Measurements from ENCODE around the gene AMPD3.
A peak's percentile ranks its signal among the peaks of the same experiment; 100 is the strongest.

The AMPD3 gene

DNA sequence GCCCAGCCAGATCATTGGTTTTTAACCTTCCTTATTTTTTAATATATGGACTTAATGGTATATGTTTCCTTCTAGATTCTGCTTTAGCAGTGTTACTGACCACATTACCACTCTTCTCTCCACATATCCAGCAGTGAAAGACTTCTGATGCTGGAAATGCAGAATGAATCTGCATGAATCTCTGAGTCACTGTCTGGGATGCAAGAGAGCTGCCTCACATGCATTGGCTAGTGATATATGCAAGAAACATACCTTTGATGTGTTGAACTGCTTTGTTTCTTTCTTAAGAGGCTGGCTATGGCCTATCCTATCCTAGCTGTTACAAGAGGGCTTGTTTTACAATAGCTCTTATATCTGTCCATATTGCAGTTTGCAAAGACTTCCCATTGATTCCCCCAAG is 16.6 kb upstream of the AMPD3 start:
- DNase-seq (ENCODE audit: low read depth in 2 of 2), result no peak

DNA sequence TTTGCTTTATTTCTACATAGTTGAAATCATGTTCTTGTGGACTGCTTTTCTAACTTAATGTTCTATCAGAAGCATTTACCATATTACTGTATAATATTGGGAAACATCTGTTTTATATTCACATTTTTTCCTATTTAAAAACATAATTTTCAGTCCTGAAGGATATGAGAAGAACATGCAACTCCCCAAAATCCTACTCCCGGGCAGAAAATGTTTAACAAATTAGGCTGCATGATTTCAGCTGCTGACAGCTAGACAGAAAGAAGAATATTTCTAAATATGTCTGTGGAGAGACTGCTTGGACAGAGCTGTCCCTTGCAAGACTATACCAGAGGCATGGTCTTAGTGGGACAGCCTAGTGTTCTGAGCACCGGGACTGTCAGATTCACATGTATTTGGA is 15.7 kb upstream of the AMPD3 start:
- DNase-seq (ENCODE audit: low read depth in 2 of 2), result no peak

DNA sequence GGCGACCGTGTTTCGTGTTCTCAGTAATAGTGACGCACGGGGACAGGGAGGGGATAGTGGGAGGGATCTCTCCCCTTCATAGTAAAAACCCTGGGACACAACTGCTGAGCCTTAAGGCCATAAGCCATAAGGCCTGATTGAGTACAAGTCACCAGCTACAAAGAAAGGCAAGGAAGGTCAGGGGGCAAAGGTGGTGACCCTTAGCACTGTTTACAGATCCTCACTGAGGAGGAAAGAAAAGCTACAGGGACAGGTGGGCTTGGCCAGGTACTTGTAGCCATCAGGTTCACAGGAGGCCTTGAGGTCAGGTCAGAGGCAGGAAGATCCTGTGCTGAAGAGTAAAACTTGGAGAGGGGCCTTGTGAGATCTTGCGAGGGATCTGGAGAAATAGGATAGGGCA is 15.1 kb upstream of the AMPD3 start:
- DNase-seq (ENCODE audit: low read depth in 2 of 2), result no peak

DNA sequence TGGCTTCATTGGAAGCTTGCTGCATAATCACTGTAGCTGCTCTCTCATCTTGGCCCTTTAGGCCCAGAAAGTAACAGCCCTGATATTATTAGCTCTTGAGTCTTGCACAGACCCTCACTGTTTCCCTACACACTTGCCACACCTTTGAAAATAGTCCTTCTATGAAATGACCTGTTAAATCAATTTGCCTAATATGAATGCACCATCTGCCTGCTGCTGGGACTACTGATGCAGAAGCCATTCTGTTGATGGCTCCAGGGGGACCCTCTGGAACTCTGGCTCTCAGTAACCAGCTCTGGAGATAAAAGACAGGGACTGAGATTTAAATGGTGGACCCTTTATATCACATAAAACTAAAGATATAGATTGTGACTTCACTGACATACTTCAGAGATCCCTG is 14.7 kb upstream of the AMPD3 start:
- no peak for DNase-seq (ENCODE audit: low read depth in 2 of 2)

DNA sequence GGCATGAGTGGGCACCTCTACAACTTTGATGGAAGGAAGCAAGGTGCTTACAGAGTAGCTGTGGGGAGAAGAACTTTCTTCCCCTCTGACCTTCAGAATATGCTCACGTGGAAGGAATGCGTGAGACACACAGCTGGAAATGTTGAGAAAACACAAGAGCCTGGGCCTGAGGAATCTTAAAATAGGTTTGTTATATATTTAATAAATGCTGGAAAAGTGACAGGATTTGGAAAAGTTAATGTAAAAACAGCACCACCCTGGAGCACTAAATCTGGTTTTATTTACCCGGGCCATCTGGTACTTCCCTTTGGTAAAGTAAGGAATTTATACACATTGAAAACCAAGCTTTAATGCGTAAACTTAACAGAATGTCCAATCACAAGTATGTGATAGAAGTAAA is 14.0 kb upstream of the AMPD3 start:
- DNase-seq (ENCODE audit: low read depth in 2 of 2), result no peak

DNA sequence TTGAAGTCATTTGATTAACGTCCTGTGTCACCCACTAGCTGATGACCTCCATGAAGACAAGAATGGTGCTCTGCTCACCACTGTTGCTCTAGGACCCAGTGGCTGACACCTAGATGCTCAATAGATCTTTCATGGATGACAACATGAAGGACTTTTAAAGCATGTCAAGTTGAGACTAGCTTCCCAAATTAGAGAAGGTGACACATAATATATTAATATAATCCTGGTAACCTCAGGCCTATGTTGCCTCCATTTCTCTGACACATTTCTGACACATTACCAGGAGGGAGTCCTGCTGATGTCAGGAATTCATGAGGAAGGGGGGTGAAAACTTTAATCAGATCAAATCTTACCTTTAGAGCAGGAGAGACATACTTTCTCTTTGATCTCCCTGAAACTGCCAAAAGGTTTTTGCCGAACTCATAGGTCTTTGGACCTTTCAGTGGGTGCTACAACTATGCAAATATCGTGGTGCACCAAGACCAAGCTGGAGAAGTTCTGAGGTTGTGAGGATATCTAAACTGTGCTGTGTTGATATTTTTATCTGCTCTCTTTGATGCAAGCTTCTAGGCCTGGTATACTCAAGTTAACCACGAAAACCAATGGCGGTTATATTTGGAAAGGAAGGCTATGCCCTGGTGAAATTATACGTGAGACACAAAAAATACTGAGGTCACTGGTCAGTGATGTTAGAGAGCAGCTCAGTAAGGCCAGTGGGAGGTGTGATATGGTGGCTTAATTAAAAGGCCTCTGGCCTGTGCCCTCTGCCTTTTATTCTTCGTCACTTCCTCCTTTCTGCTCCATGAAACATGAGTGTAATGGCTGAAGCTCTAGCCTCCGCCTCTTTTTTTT is 13.2 kb upstream of the AMPD3 start:
- no peak for DNase-seq (ENCODE audit: low read depth in 2 of 2)

DNA sequence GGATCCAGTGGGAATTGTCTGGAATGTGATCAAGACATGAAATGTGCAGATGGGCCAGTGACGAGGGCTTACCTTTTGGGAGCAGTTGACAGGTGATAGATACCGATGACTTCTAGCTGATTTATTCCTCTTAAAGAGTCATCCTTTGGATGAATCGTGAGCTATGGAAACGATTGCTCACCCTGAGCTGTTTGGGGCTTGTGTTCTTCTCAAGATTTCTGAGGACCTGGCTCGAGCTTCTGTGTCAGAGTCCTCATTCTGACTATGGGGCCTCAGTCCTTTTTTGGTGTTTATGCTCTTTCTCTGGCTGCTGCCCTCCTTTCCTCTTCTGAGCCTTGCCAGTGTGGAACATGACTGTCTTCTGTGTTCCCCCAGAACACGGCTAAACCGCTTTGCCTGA is 11.9 kb upstream of the AMPD3 start:
- DNase-seq (ENCODE audit: low read depth in 2 of 2), result no peak

DNA sequence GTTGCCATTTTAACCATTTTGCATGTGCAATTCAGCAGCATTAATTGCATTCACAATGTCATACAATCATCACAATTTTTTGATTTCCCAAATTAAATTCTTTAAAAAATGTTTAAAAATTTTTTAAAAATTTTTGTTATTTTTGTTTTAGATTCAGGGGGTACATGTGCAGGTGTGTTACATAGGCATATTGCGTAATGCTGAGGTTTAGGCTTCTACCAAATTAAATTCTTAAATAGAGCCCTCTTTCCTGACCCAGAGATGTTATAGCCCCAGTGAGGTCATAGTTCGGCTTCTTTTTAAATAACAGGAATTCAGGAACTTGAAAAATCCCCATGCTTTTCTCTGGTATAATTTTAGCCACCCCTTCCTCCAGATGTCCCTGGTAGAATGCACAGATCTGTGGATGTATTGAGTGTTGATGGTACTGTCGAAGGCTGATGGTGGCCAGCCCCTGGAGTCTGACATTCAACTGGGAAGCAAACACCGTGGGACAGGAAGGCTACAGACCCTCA is 11.3 kb upstream of the AMPD3 start:
- no peak for DNase-seq (ENCODE audit: low read depth in 2 of 2)

DNA sequence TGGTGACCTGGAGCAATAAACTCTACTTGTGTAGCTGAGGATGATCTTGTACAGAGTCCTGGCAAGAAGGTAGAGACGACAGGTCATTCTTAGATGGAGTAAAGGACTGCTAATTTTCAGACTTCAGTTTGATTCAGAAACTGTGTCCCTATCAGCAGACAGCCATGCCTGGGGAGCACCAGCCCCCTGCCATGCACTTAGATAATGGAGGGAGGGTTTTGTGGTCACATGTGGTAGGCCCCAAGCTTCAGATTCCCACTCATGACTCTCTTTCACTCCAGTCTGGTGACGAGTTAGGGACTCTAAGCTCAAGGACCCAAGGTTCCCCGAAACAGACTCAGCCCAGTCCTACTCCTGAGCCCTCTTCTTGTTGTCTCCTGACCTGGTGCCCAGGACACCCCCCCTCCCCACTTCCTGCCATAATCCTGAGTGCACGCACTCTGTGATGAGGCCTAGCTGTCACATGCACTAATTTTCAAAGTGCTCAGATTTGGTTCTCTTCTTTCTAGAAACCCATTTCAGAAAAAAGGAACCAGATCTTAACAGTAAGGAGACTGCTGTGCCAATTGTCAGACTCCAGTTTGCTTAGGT is 10.2 kb upstream of the AMPD3 start:
- DNase-seq (ENCODE audit: low read depth in 2 of 2), result no peak

DNA sequence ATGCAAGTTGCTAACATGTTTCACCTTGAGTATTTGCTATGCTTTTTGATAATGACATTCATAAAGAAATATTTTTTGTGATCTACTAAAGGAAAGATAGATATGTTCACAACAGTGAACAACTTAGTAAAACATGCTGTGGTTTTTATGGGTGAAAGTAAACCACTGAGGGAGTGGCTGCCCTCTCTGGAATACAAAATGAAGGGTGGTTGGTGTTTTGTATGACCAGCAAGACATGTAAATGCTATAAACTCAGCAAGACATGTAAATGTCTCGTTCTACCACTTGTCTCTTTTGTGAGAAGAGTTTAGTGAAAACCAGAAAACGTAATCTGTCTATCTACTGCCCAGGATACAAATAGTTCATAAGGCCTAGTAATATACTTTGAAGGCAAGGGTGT is 7.6 kb upstream of the AMPD3 start:
- DNase-seq (ENCODE audit: low read depth in 2 of 2), result no peak

DNA sequence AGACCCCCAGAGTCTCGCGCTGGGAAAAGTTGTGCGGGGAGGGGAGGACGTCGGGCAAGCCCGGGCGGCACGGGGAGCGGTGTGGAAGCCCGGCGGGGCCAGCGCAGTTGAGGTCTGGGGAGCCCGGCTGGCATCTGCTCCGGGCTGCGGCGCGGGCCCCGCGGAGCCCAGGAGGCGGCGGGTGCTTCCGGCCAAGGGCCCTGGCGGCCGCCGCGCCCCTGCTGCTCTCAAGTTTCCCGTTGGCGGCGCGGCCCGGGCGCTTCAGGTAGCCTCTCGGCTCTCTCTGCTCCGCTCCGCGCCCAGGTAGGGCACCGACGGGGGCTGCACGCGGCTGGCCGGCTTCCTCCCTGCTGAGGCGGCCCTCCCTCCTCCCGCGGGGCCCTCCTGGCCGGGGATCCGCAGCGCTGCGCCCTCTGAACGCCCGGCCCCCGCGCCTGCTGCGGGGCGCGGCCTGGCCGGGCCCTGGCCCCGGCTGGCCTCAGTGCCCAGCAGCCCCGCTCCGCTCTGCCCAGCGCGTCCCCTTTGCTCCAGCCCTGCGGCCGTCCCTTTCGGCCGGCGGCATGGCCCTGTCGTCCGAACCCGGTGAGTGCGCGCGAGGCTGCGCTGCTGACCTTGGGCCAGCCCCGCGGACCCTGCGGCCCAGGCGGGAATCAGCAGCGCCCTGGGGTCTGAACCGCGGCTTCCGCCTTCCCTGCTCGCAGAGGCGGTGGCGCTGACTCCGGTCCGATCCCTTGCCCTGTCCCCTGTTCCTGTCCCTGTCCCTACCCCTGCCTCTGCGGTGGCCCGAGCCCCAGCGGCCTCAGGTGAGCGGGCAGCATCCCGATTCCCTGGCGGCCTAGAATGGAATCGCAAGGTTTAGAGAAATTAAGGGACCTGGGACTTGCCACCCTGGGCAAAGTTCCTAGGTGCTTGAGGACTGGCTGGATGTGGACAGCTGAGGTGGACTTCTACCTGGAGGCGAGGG is 4.3 kb upstream of the AMPD3 start:
- peak in 1 of 2 experiments; percentile 38 for DNase-seq (ENCODE audit: low read depth in 2 of 2)

DNA sequence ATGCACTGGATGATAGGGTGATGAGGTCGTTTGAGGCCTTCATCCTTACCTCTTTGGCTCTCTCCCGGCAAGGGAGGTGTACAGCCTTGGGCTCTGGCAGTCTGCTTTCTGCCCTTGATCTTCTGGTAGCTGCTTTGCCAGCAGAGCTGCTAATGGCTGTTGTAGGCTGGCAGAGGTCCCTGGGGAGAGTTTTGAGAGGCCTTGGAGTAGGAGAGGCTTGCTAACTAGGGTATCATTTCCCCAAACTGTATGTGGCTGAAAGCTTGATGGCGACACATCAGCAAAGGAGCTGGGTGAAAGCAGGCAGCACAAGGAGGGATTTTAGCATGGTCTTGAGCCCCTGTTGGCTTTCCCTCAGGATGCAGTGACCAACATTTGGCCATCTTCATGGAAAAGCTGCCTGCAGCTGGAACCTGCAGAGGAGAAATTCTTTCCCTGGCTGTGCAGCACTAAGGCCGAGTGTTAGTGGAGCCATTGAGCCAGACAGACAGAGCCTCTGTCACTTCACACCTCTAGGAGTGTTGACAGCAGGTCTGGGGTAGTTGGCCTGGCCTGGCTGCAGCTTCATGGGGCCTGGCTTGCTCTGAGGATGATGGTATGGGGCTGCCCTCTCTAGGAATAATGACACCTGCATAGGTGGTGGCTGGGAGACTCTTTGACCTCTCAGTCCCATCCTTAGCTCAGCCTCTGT is 3.5 kb upstream of the AMPD3 start:
- no peak for DNase-seq (ENCODE audit: low read depth in 2 of 2)

DNA sequence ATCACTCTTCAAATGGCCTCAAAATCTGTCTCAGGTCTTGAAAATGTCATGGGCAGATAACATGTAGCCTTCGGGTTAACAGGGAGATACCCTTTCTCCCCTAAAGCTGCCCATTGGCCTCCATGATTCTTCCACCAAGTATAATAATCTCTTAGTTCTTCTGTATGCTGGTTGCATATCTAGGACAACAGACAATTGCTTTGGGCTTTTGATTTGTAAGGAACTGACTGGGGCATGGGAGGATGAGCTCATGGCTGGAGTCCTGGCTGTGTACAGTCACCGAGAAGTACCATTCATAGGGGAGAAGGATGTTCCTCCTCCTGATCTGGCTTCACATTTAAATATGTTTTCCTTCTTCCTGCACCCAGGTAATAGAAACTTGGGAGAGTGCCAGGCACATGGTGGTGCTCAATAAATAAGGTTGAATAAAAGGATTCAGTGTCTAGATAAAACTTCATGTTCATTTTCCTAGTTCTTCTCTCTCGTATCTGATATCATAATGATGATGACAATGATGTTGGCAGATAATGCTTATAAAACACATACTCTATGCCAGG is 2.8 kb upstream of the AMPD3 start:
- no peak for DNase-seq (ENCODE audit: low read depth in 2 of 2)

DNA sequence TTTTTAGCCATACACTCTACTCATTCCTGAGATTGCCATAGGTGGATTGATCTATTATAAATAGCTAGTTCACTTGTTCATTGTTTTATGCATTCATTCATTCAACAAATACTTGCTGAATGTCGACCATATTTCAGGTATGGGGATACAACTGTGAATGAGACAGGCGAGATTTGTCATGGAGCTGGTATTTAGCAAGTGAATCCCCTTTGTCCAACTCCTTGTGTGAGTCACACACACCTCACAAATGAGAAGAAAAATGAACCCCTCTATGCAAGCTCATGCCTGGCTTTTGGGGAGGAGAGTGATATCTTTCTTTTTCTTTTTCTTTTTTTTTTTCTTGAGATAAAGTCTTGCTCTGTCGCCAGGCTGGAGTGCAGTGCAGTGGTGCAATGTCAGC is 1.8 kb upstream of the AMPD3 start:
- DNase-seq (ENCODE audit: low read depth in 2 of 2), result no peak

DNA sequence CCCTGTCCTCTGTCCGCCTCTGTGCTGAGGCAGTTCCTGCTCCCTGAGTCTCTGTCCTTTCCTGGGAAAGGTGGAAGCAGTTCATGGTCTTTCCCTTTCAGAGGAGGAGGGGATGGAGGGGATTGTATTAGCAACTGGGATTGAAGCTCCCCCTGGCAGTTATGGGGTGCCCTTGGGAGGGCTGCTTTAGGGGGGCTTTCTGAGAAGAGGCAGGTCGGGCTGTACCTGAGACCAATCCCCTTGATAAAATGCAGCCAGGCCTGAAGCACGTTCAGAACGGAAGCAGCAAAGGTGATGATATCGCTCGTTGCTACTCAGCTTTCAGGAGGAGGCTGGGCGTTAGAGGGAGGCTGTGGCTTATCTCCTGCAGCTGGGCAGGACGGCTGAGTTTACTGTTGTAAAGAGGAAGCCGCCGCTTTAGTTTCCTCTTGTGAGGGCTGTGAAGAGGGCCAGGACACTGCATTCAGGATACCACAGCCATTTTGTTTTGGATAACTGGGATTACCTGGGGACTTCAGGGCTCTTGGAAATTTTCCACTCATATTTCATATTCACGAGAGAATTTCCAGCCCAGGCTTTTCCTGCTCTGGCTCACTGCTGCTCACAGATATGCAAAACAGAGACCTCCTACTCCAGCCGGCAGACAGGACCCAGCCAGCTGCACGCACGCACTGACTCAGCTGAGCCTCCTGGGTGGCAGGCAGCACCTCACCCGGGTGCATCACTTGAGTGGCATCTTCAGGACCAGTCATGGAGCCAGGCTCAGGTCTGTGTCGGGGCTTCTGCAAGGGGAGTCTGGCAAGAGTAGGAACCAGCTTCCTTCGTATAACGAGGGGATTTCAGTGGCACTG is 798 bp downstream of the AMPD3 start:
- DNase-seq (ENCODE audit: low read depth in 2 of 2), result peak; percentile 62 to 65

DNA sequence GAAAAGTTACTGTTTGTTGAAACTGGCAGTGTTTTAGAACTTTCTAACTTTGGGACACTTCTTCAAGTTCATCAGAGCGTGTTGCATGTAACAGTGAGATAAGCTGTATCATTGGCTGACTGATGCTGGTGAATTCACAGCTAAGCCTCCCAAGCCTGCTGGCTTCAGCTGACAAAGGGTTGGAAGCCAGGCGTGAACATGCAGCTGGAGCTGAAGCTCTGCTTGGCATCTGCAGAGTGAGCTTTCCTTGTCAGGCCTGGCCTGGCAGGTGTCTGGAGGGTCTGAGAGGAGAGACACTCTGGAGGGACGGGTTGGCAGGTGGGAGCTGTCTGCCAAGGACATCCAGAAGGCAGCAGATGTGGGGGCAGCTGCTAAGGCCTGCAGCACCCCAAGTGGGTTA is 1.5 kb downstream of the AMPD3 start:
- no peak for DNase-seq (ENCODE audit: low read depth in 2 of 2)

DNA sequence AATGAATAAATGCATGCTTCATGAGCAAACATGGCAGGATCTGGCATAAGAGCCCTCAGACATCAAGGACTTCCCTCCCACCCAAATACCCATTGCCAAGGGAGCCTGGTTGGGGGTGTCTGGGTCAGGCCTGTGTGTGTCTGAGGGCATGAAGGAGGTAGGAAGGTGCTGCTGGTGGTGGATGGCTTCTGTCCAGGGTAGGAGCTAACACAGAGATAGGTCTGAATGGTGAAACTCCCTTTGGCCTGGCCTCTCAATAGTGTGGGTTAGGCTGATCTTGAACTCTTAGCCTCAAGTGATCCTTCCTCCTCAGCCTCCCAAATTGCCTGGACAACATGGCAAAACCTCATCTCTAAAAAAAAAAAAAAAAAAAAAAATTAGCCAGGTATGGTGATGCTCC is 2.8 kb downstream of the AMPD3 start:
- DNase-seq (ENCODE audit: low read depth in 2 of 2), result no peak

DNA sequence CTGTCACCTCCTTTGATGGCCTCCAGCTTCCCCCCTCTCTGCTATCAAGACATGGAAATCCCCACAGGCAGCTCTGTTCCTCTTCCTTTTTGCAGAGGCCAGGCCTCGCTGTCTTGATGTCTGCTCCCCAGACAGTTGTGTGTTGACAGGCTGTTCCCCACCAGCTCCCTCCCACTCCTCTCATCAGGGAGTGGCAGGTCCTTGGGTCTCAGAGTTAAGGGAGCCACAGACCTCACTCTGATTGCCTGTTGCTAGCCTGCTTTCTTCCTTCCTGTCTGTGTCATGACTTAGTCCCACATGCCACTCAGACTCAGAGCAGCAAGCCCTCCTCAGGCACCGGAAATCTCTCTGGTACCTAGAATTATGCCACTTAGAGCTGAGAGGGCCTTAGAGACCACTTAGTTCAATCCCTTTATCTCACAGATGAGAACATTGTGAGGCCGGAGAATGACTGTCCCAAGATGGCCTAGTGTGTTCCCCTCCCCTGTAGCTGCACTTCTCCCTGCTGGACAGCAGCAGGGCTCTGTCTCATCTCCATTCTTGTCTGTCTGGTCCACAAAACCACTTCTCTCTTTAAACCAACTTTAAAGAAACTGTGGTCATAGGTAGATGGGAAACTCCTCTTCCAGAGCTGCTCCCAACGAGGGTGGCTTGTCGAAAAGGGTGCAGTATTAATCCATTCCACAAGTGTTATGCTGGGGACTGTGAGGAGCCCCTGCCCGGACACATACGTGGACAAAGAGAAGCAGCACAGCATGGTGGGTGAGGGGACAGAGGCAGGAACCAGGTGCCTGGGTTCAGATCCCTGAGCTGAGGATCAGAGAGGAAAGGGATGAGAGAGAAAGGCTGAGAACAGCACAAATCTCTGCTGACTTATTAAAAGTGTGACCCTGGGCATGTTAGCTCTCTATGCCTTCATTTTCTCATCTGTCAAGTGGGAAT is 4.2 kb downstream of the AMPD3 start:
- DNase-seq (ENCODE audit: low read depth in 2 of 2), result peak in 1 of 2 experiments; percentile 37

DNA sequence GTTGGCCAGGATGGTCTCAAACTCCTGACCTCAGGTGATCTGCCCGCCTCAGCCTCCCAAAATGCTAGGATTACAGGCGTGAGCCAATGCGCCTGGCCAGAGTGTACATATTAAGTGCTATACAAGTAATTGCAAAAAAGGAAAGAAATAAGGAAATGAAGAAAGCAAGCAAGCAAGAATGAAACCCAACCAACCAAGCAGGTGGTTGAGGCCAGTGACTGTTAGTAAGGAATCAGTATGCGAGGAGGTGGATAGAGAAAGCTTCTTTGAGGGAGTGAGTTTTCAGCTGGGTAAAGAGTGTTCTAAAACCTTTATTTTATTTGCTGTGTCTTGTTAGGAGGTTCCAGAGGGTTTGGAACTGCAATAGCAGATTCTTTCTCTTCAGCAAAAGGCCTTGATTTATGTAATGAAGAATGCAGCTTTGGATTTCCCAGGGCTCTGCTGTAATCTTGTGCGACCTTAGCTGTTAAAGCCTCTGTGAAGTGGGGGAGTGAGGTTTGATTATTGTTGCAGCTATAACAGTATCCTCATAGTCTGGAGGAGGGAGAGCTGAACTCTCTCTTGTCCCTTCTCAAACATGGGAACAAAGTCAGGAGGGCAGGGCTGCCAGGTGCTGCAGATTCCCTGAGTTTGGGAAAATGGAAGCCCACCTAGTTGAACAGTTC is 5.7 kb downstream of the AMPD3 start:
- no peak for DNase-seq (ENCODE audit: low read depth in 2 of 2)
